ENCODE results near the gene GRIN2C.

Gene GRIN2C

DNA sequence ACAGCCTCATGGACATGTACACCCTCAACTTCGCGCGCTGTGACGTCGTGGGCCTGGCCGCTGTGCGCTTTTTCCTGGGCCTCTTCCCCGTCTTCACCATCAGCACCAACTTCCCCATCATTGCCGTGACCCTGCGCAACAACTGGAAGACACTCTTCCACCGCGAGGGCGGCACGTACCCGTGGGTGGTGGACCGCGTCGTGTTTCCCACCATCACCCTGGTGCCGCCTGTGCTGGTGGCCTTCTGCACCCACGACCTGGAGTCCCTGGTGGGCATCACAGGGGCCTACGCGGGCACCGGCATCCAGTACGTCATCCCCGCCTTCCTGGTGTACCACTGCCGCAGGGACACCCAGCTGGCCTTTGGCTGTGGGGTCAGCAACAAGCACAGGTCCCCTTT is 23.5 kb downstream of the GRIN2C start:
- TF ChIP-seq, protein P1, sequence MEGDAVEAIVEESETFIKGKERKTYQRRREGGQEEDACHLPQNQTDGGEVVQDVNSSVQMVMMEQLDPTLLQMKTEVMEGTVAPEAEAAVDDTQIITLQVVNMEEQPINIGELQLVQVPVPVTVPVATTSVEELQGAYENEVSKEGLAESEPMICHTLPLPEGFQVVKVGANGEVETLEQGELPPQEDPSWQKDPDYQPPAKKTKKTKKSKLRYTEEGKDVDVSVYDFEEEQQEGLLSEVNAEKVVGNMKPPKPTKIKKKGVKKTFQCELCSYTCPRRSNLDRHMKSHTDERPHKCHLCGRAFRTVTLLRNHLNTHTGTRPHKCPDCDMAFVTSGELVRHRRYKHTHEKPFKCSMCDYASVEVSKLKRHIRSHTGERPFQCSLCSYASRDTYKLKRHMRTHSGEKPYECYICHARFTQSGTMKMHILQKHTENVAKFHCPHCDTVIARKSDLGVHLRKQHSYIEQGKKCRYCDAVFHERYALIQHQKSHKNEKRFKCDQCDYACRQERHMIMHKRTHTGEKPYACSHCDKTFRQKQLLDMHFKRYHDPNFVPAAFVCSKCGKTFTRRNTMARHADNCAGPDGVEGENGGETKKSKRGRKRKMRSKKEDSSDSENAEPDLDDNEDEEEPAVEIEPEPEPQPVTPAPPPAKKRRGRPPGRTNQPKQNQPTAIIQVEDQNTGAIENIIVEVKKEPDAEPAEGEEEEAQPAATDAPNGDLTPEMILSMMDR (IDR thresholded peaks at IDR 0.05; ENCODE audit: insufficient read depth, low read length, poor library complexity, severe bottlenecking) = no peak
- TF ChIP-seq EZH2phosphoT487 (conservative IDR thresholded peaks at IDR 0.05; ENCODE audit: low read length) = no peak
- Histone ChIP-seq H3K27me3 (ENCODE audit: low read length) (no peaks in the 10 kb centered on the region), H3K9me3 (ENCODE audit: insufficient read depth, low read length) (no peaks in the 10 kb centered on the region), H2AFZ (ENCODE audit: low read depth, low read length, severe bottlenecking) (no peak overlapping the region), H3F3A (ENCODE audit: insufficient read depth) (no peaks in the 10 kb centered on the region), H3K27ac (ENCODE audit: low read depth, low read length) (no peak overlapping the region), H3K36me3 (ENCODE audit: low read length) (no peaks in the 10 kb centered on the region), H3K4me3 (ENCODE audit: insufficient read depth, low read length, poor library complexity, severe bottlenecking) (no peak overlapping the region), H3K4me2 (ENCODE audit: low read depth, low read length, poor library complexity, severe bottlenecking) (no peak overlapping the region), H4K20me1 (ENCODE audit: low read depth, low read length) (no peaks in the 10 kb centered on the region), H3K9me2 (replicated peaks; ENCODE audit: insufficient read depth, low read length) (no peaks in the 10 kb centered on the region), H3K79me2 (ENCODE audit: insufficient read depth, low read length) (no peaks in the 10 kb centered on the region), H3K9ac (ENCODE audit: low read length) (no peak overlapping the region)

DNA sequence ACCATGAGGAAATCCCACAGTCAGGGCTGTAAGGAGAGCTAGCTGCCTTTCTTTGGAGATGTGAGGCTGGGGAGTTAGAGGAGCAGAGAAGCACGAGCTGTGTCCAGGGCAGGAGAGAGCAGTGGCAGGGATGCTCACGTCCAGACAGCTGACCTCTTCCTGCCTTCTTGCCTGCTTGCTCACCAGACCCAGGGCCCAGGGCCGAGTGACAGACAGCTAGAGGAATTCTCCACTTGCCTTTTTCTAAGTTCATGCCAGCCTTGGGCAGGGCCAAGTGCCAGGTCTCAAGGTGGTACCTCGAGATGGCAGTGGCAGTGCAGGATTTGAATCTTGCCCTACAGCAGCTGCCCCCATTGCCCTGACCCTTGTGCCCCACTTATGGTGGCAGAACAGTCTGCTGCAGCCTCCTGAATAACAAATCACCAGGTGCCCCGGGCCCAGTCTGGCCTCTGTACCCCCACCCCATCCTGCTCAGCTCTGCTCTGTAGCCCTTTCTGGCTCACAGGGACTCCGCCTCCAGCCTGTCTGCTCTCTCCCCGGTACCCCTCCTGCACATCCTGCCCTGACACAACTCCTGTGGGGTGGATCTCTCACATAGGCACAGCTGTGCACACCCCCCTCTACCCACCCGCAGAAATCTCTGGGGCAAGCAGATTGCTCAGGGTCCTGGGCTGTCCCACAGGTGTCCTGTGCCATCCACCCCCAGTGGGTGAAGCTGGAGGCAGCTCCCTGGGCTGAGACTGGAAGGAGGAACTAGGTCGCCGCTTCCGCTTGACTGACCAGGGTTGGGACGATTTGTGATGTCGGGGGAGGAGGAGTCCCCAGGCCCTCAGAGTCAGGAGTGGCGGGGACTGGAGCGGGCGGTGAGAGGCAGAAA is 25.9 kb downstream of the GRIN2C start:
- TF ChIP-seq EZH2phosphoT487 (conservative IDR thresholded peaks at IDR 0.05; ENCODE audit: low read length) = no peak
- TF ChIP-seq, protein P1 (IDR thresholded peaks at IDR 0.05; ENCODE audit: insufficient read depth, low read length, poor library complexity, severe bottlenecking) = no peak
- Histone ChIP-seq H3K27me3 (ENCODE audit: low read length) (no peaks in the 10 kb centered on the region), H3K4me2 (ENCODE audit: low read depth, low read length, poor library complexity, severe bottlenecking) (no peak overlapping the region), H3K79me2 (ENCODE audit: insufficient read depth, low read length) (no peaks in the 10 kb centered on the region), H3K9me2 (replicated peaks; ENCODE audit: insufficient read depth, low read length) (no peaks in the 10 kb centered on the region), H3K27ac (ENCODE audit: low read depth, low read length) (no peak overlapping the region), H3K4me3 (ENCODE audit: insufficient read depth, low read length, poor library complexity, severe bottlenecking) (no peak overlapping the region), H3F3A (ENCODE audit: insufficient read depth) (no peaks in the 10 kb centered on the region), H3K9ac (ENCODE audit: low read length) (no peak overlapping the region), H2AFZ (ENCODE audit: low read depth, low read length, severe bottlenecking) (no peak overlapping the region), H3K36me3 (ENCODE audit: low read length) (no peaks in the 10 kb centered on the region), H4K20me1 (ENCODE audit: low read depth, low read length) (no peaks in the 10 kb centered on the region), H3K9me3 (ENCODE audit: insufficient read depth, low read length) (no peaks in the 10 kb centered on the region)

DNA sequence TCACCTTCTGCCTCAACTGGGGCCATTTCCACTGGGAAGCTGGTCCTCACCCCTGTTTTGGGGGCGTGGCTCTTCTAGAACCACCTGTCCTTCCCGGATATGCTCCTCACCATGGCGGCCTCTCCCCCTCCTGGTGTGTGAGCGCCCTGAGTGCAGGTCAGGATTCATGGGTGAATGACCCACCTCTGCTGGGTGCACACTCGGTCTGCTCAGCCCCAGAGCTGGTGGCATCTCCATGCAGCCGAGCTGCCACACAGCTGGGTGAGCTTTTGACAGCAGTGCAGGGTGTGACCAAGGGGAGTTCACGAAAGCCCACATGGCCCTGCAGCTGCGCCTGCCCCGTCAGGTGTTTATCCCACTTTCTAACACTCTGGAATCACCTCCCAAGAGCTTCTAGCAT is 27.3 kb downstream of the GRIN2C start:
- TF ChIP-seq, protein P1 (IDR thresholded peaks at IDR 0.05; ENCODE audit: insufficient read depth, low read length, poor library complexity, severe bottlenecking) = no peak
- TF ChIP-seq EZH2phosphoT487 (conservative IDR thresholded peaks at IDR 0.05; ENCODE audit: low read length) = no peak
- no peaks in the 10 kb centered on the region for H4K20me1 ChIP-seq (ENCODE audit: low read depth, low read length)
- no peaks in the 10 kb centered on the region for H3K79me2 ChIP-seq (ENCODE audit: insufficient read depth, low read length)
- H3K9me2 ChIP-seq (replicated peaks; ENCODE audit: insufficient read depth, low read length) = no peaks in the 10 kb centered on the region
- no peak overlapping the region for H3K27ac ChIP-seq (ENCODE audit: low read depth, low read length)
- H3K9ac ChIP-seq (ENCODE audit: low read length) = no peak overlapping the region
- no peaks in the 10 kb centered on the region for H3K9me3 ChIP-seq (ENCODE audit: insufficient read depth, low read length)
- no peaks in the 10 kb centered on the region for H3K27me3 ChIP-seq (ENCODE audit: low read length)
- no peak overlapping the region for H3K4me2 ChIP-seq (ENCODE audit: low read depth, low read length, poor library complexity, severe bottlenecking)
- no peak overlapping the region for H3K4me3 ChIP-seq (ENCODE audit: insufficient read depth, low read length, poor library complexity, severe bottlenecking)
- H2AFZ ChIP-seq (ENCODE audit: low read depth, low read length, severe bottlenecking) = no peak overlapping the region
- H3K36me3 ChIP-seq (ENCODE audit: low read length) = no peaks in the 10 kb centered on the region
- no peaks in the 10 kb centered on the region for H3F3A ChIP-seq (ENCODE audit: insufficient read depth)

Measured in SU-DHL-6 (cell line).